HG02840 (cell line): Measurements from ENCODE around the gene GRM1.

Source experiments
- ATAC-seq: cut with Tn5 transposase; IDR thresholded peaks from one replicate; pipeline ENCODE4 v1.9.1; 2021; ENCODE audit warnings: mild to moderate bottlenecking, moderate library complexity, moderate number of reproducible peaks; ENCODE audit not compliant: unreplicated experiment, low FRiP score

The GRM1 gene

DNA sequence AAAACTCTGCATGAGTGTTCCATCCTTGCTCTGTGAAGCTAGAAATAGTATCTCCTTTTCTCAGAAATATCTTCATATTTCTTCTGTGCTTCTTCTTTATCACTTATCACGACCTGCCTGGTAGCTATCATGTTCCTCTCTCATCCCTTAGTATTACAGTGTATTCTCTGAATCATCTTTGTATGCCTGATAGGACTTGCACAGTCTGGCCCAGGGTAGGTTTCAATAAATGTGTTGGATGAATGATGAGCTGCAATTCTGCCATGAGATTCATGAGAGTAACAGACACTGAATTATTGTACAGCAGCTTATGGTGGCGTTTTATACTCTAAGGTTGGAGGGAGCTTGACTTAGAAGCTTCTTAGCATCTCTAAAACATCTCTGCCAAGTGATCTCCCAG, 66.6 kb downstream of the GRM1 start:
- no peak for ATAC-seq

DNA sequence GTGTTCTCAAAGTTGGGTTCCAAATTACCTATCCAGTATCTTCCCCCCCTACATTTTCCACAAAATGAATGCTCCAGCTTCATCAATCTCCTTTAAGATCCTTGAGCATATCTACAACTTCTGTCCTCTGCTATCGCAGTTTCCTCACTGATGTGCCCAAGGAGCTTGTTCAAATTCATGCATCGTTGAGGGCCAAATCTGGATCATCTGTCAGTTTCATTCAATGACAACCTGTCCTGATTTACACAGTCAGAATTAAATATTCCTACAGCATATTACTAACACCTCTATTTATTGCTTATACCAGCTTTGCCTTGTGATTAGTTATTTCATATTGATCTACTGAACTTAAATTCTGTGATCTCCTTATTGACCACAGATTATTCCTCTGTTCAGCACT, 68.7 kb downstream of the GRM1 start:
- ATAC-seq: no peak

- no peak for ATAC-seq
Measured at GRCh38 chr6:146100776-146101175, 71.9 kb downstream of the GRM1 start.

GRCh38 chr6:146103416-146104072, 74.7 kb downstream of the GRM1 start:
- ATAC-seq: no peak

- no peak for ATAC-seq
Measured at GRCh38 chr6:146106532-146106931, 77.7 kb downstream of the GRM1 start.

- no peak for ATAC-seq
Measured at GRCh38 chr6:146110990-146111389, 82.1 kb downstream of the GRM1 start.

DNA sequence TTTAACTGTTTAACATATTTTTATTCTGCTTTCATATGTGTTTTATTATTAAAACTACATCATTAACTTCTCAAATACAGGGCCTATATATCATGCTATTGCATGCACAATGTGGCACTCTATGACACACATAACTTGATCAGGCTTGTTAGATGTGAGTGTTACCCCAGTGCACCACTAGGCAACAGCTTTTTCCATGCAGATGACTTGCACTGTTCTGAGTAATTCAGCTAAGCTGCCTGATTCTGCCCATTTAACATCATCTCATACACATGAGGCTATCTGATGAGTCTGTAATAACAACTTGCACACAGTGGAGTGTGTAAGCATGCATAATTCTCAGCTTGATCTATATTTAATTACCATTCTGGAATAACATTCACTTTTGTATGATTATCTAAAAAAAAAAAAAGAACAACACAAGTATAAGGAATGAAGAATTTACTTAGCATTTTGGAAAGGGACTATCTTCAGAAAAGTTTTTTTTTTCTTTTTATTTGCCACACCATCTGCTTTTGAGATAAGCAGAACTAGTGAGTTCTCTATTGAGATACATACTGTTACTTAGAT, 83.1 kb downstream of the GRM1 start:
- ATAC-seq: no peak

DNA sequence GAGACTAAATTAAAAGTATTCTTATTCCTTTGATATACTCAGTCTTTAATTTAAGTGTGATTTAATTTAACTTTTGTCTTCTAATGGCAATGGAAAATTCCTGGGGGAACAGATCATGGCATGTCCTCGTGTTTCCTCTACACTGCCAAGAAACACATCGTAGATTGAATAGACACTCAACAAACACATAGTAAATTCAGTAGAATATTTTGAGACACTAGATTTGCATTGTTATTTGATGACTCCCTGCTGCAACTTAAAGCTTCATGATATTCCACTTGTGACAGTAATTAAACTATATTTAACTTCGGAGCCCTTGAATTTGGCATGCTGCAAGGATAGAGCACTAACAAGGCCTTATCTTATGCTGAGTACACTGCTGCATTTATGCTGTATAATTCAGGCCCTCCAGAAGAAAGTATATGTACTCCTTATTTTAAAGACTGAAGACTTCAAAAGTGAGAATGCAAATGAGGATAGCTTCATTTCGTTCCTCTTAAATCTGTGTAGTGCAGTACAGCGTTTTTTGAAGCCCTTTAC, 84.3 kb downstream of the GRM1 start:
- no peak for ATAC-seq

- ATAC-seq: no peak
Measured at GRCh38 chr6:146123616-146124015, 94.8 kb downstream of the GRM1 start.

GRCh38 chr6:146127447-146128215, 98.8 kb downstream of the GRM1 start:
- no peak for ATAC-seq

GRCh38 chr6:146133866-146134265, 105.0 kb downstream of the GRM1 start:
- no peak for ATAC-seq

DNA sequence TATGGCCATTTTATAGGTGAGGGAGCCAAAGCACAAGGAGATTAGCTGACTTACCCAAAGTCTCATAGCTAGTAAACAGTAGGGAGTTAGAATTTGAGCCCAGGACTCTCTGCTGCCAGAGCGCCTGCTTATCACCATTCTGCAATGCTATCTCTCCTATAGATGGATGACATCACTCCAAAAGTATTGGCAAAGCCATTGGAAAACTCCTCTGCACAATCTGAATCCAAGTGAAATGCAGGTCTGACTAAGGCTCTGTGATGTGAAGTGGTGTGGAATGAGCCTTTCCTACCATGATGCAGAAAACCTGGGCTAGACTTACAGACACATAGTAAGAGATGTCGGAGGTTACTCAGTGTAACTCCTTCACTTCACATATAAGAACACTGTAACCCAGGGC, 106.3 kb downstream of the GRM1 start:
- ATAC-seq: no peak

GRCh38 chr6:146146836-146147235, 118.0 kb downstream of the GRM1 start:
- ATAC-seq: no peak

DNA sequence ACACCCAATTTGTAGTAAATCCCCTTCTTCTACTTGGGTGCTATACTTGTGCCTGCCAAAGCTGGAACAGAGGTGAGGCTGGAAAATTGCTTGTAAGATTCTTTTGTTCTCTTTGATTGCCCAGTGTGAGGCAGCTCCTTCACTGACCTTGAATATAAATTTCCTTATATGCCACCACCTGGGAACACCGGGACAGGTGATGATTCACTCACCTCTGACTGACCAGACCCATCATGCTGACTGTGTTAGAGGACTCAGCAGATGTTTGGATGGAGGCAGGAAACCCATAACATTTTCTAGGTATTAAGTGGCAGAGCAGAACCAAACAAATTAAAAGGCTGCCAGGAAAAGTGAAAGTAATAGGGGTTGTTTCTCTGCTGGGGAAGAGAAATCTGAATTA, 120.9 kb downstream of the GRM1 start:
- no peak for ATAC-seq

DNA sequence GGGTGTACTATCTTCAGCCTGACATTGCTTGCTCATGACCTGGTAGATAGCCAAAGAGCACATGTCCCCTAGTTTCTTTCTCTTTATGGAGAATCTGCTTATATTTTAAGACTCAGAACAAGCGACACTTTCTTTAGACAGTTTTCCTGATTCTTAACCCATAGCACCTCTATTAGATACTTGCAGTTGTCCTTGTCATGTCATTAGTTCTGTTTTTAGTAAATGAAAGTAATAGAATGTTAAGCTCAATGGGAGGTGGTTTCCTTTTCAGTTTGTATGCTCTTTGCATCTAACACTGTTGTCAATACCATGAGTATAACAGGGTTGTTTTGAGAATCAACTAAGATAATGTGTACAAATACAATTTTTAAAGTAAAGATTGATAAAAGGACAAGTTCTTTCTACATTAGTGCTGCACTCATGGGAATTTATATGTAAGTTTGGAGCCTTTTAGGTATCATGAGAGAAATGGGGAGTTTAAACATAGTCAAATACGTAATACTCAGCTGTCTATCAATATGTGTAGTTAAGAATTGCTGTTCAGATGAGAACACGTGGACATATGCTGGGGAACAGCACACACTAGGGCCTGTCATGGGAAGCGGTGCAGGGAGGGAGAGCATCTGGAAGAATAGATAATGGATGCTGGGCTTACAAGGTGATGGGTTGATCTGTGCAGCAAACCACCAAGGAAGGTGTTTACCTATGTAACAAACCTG, 124.3 kb downstream of the GRM1 start:
- ATAC-seq: peak; percentile 91

- no peak for ATAC-seq
Measured at GRCh38 chr6:146154197-146154596, 125.3 kb downstream of the GRM1 start.

GRCh38 chr6:146161664-146162063, 132.8 kb downstream of the GRM1 start:
- ATAC-seq: no peak

DNA sequence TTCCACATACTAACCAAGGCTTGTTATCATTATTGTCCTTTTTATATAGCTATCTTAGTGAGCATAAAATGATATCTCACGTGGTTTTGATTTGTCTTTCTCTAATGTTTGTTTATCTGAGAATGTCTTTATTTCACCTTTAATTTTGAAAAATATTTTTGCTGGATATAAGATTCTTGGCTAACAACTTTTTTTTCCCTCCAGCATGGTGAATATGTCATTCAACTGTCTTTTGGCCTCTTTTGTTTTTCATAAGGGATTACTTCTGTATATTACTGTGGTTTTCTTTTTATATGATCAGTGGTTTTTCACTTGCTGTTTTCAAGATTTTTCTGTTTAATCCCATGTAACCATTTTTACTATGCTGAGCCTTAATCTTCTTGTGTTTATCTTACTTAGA, 141.0 kb downstream of the GRM1 start:
- no peak for ATAC-seq

DNA sequence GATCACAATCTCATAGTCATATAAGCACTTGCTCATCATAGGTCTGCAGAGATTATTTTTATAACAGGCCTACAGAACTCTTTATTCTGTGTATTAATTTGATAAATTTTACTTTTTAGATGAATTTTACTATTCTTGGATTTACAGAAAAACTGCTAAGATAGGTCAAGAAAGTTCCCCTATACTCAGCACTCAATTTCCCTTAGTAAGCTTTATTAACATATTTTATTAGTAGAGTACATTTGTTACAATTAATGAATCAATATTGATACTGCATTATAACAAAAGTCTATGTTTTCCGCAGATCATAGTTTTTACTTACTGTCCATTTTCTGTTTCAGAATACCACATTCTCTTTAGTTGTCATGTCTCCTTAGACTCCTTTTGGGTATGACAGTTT, 148.9 kb downstream of the GRM1 start:
- ATAC-seq: no peak

- no peak for ATAC-seq
Measured at GRCh38 chr6:146183831-146184230, 155.0 kb downstream of the GRM1 start.

DNA sequence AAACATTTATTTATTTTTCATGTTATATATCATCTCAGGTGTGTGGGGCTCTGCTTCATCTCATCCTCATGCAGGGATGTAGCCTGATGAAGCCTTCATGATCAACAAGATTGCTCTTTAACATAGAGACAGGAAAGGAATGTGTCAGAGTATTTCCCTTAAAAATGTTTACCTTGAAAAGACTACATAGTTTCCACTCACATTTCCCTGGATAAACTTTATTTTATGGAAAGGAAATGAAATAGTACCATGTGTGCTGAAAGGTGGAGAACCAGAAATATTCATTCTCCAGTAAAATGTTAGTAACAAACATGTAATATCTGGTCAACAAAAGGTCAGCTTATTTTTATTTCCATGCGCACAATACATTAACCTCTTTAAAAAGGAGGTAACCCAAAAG, 155.8 kb downstream of the GRM1 start:
- no peak for ATAC-seq
